Retinal pigment epithelial cell (primary cell): ENCODE results near the gene ZNF468.
"Not testable (repeated sequence)": the region's sequence is repeated elsewhere in the genome, so short reads cannot be mapped to it uniquely, and the experiment has no call there.

Experiments
- DNase-seq: peaks from one replicate; pipeline ENCODE4 v3.0.0-alpha.2; 2010; ENCODE audit warnings: low read depth
- H3K4me3 ChIP-seq: 2 replicates; pipeline ENCODE4 v1.5.1; 2011; ENCODE audit warnings: mild to moderate bottlenecking, low read length, control low read depth, moderate library complexity
- CTCF ChIP-seq: conservative IDR thresholded peaks from 2 replicates; pipeline ENCODE4 v1.5.1; 2011; ENCODE audit warnings: low read depth, low read length, control low read depth, inconsistent platforms

ZNF468 gene

DNA sequence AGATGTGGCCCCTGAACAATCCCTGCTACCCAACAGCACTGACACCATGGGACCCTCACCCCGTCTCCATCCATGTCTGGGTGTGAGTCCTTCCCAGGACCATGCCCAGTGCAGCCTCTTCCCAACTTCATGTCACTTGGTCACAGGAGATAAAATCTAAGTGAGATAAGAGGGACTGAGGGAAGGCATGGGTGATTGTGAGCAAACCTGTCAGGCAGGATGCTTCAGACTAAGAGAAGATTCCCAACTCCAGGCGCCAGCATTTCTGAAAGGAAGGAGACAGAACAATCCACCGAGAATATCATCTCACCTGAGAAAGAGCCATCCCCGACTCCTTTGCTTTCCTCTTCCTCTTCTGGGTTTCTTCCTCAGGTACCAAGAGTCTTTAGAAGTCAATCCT, 32.5 kb upstream of the ZNF468 start:
- no peak overlapping the region for H3K4me3 ChIP-seq
- no peak for DNase-seq
- TF ChIP-seq CTCF: no peak

- no peak overlapping the region for H3K4me3 ChIP-seq
- no peak for TF ChIP-seq CTCF
- DNase-seq: no peak
These were observed 31.7 kb upstream of the ZNF468 start for GRCh38 chr19:52889076-52889475.

- no peak for DNase-seq
- no peak for TF ChIP-seq CTCF
- no peak overlapping the region for H3K4me3 ChIP-seq
These were observed 23.5 kb upstream of the ZNF468 start for GRCh38 chr19:52880895-52881389.

DNA sequence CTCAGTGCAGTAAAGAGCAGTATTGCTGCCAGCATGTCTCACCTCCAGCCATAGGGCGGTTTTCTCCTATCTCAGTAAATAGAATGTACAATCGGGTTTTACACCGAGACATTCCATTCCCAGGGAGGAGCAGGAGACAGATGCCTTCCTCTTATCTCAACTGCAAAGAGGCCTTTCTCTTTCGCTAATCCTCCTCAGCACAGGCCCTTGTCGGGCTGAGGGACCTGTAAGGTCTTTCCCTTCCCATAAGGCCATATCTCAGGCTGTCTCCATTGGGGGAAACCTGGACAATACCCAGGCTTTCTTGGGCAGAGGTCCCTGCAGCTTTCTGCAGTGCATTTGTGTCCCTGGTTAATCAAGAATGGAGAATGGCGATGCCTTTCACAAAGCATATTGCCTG, 15.6 kb upstream of the ZNF468 start:
- DNase-seq, H3K4me3 ChIP-seq: not testable (repeated sequence)

GRCh38 chr19:52871466-52871865, 14.0 kb upstream of the ZNF468 start:
- no peak for DNase-seq
- no peak for TF ChIP-seq CTCF
- no peak overlapping the region for H3K4me3 ChIP-seq

DNA sequence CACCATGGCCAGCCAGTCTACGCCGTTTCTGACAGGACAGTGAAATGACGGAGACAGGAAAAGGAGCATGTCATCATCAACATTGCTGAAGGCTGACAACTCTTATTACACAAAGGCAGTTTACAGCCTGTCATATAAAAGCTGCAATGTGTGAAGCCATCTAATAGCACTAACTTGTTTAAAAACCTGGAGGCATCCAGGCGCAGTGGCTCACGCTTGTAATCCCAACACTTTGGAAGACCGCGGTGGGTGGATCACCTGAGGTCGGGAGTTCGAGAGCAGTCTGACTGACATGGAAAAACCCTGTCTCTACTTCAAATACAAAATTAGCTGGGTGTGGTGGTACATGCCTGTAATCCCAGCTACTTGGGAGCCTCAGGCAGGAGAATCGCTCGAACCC, 10.6 kb upstream of the ZNF468 start:
- DNase-seq, H3K4me3 ChIP-seq: not testable (repeated sequence)

DNA sequence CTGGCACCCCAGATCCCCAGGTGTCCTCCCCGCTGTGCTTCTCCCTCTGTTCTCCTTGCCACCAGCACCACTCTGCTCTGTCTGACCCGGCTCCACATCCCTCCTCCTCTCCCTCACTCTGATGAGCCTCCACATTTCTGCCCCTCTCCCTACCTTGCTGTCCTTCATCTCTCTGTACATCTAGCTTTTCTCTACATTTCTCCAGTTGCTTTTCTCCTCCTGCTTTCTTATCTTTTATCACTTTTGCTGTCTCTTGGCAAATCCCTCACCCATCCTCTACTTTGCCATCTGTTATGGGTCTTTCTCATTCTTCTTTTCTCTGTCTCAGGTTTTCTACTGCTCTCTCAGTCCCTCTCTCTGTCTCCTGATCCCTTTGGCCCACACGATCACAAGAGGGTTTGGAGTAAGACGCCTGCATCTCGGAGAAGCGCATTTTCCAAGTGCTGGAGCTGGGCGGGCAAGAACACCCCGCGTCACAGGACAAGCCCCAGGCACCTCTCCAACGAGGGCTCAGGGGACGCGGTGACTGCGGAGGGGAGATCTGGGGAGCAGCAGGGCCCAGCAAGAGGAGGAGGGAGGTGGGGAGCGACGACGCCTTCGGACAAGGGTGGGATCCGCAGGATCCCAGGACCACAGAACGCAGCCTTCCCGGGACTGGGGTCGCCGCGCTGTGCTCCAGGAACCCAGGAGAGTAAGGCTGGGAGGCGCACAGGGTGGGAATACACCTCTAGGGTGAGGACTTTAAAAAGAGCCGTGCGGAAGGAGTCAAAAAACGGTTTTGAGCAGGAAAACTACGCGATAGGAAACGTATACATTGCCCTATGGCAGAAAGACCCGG, 660 bp downstream of the ZNF468 start:
- DNase-seq: not testable (repeated sequence)

DNA sequence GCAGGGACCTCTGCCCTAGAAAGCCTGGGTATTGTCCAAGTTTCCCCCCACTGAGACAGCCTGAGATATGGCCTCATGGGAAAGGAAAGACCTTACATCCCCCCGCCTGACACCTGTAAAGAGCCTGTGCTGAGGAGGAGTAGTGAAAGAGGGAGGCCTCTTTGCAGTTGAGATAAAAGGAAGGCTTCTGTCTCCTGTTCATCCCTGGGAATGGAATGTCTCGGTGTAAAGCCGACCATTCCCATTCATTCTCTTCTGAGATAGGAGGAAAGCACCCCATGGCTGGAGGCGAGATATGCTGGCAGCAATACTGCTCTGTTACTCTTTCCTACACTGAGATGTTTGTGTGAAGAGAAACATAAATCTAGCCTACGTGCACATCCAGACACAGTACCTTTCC, 10.1 kb downstream of the ZNF468 start:
- DNase-seq: not testable (repeated sequence)

More for the DNA sequence above, 660 bp downstream of the ZNF468 start:
- peak overlapping the region; percentile 74 for H3K4me3 ChIP-seq

DNA sequence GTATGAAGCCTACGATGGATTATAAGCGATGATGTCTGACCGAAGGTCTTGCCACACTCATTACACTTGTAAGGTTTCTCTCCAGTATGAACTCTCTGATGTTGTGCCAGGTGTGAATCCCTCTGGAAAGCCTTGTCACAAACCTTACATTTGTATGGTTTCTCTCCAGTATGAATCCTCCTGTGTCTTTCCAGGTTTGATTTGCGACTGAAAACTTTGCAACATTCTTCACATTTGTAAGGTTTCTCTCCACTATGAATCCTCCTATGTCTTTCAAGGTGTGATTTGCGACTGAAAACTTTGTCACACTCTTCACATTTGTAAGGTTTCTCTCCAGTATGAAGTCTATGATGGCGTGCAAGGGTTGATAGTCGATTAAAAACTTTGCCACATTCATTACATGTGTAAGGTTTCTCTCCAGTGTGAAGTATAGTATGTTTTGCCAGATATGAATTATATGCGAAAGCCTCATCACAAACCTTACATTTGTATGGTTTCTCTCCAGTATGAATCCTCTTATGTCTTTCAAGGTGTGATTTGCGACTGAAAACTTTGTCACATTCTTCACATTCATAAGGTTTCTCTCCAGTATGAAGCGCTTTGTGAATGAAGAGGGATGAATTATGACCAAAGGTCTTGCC, 16.5 kb downstream of the ZNF468 start:
- not testable (repeated sequence) for H3K4me3 ChIP-seq

More for the DNA sequence above, 10.1 kb downstream of the ZNF468 start:
- H3K4me3 ChIP-seq: not testable (repeated sequence)

GRCh38 chr19:52834289-52834688, 23.1 kb downstream of the ZNF468 start:
- not testable (repeated sequence) for H3K4me3 ChIP-seq, DNase-seq

More for the DNA sequence above, 16.5 kb downstream of the ZNF468 start:
- not testable (repeated sequence) for DNase-seq

GRCh38 chr19:52833541-52833940, 23.9 kb downstream of the ZNF468 start:
- not testable (repeated sequence) for H3K4me3 ChIP-seq, DNase-seq

DNA sequence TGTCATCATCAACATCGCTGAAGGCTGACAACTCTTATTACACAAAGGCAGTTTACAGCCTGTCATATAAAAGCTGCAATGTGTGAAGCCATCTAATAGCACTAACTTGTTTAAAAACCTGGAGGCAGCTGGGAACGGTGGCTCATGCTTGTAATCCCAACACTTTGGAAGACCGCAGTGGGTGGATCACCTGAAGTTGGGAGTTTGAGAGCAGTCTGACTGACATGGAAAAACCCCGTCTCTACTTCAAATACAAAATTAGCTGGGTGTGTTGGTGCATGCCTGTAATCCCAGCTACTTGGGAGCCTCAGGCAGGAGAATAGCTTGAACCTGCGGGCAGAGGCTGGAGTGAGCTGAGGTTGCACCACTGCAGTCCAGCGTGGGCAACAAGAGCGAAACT, 27.6 kb downstream of the ZNF468 start:
- not testable (repeated sequence) for H3K4me3 ChIP-seq, DNase-seq
